ENCODE measurements around the gene CENPP.

- no peak for TF ChIP-seq CTCF (IDR thresholded peaks at IDR 0.05)
- TF ChIP-seq CREB1 (CRISPR knock-in tag; IDR thresholded peaks at IDR 0.05) = no peak
- TF ChIP-seq ATF6 (CRISPR knock-in tag; IDR thresholded peaks at IDR 0.05) = no peak
- TF ChIP-seq NR2C2 (CRISPR knock-in tag; IDR thresholded peaks at IDR 0.05) = no peak
Measured at GRCh38 chr9:92599938-92600461, 274.2 kb downstream of the CENPP start.
